Fibroblast of lung (primary cell): ENCODE data around the gene RHBDF2.

ENCODE experiments used
- CTCF ChIP-seq, 2 donors: IDR thresholded peaks in 1 of 2; conservative IDR thresholded peaks in 1 of 2; 1 replicate in 1 of 2; 2 replicates in 1 of 2; pipeline ENCODE4 v1.5.1; 2011 to 2012; ENCODE audit warnings: low read length in 2 of 2, control low read depth in 1 of 2, inconsistent platforms in 1 of 2, low read depth in 1 of 2, mild to moderate bottlenecking in 1 of 2
- EZH2 ChIP-seq: IDR thresholded peaks from 2 replicates; pipeline ENCODE4 v1.5.1; 2012; ENCODE audit warnings: low read length, control low read depth, mild to moderate bottlenecking; ENCODE audit errors: missing control alignments

GRCh38 chr17:76521262-76521661 is 20.0 kb upstream of the RHBDF2 start:
- TF ChIP-seq CTCF (conservative IDR thresholded peaks at IDR 0.05 in 1 of 2, IDR thresholded peaks at IDR 0.05 in 1 of 2; ENCODE audit: low read depth in 1 of 2, low read length in 2 of 2) (no peak), EZH2 (no peak)
